Liver (tissue), 9 donors: ENCODE data around the gene ADIPOR1. TPM values are rescaled to one million over a fixed set of nuclear protein-coding genes. Genes with fewer than 3 reads are reported as not detected.
"Not testable (repeated sequence)": the region's sequence is repeated elsewhere in the genome, so short reads cannot be mapped to it uniquely, and the experiment has no call there.

ENCODE experiments used
- DNase-seq: peaks from one replicate; pipeline ENCODE4 v3.0.0-alpha.2; 2017; ENCODE audit warnings: low spot score
- H3K27ac ChIP-seq, 2 donors: one replicate each; pipeline ENCODE4 v1.7.0; 2013; ENCODE audit warnings: inconsistent platforms in 2 of 2, low read length in 2 of 2, control low read depth in 1 of 2, low read depth in 1 of 2, mild to moderate bottlenecking in 1 of 2
- H3K27me3 ChIP-seq, 4 donors: one replicate each; pipeline versions ENCODE4 v1.6.1 to v1.7.0; 2013; ENCODE audit warnings: low read length in 3 of 4, inconsistent platforms in 1 of 4, mild to moderate bottlenecking in 1 of 4, moderate library complexity in 1 of 4; ENCODE audit not compliant: control insufficient read depth in 4 of 4, insufficient read depth in 4 of 4
- H3K36me3 ChIP-seq, 4 donors: one replicate each; pipeline versions ENCODE4 v1.6.1 to v1.7.0; 2013; ENCODE audit warnings: low read length in 3 of 4, mild to moderate bottlenecking in 3 of 4, low read depth in 1 of 4, moderate library complexity in 1 of 4; ENCODE audit not compliant: control insufficient read depth in 4 of 4, insufficient read depth in 3 of 4
- H3K4me1 ChIP-seq, 4 donors: one replicate each; pipeline versions ENCODE4 v1.6.1 to v1.7.0; 2013; ENCODE audit warnings: low read length in 3 of 4, mild to moderate bottlenecking in 3 of 4, moderate library complexity in 1 of 4; ENCODE audit not compliant: control insufficient read depth in 4 of 4, insufficient read depth in 4 of 4
- H3K4me3 ChIP-seq, 3 donors: one replicate each; pipeline versions ENCODE4 v1.6.1 to v1.7.0; 2013; ENCODE audit warnings: low read length in 3 of 3, control low read depth in 1 of 3, low read depth in 1 of 3, mild to moderate bottlenecking in 1 of 3
- H3K9ac ChIP-seq, 2 donors: one replicate each; pipeline ENCODE4 v1.7.0; 2013; ENCODE audit warnings: low read length in 2 of 2, mild to moderate bottlenecking in 2 of 2, moderate library complexity in 2 of 2, control low read depth in 1 of 2, low read depth in 1 of 2
- H3K9me3 ChIP-seq, 4 donors: one replicate each; pipeline versions ENCODE4 v1.6.1 to v1.7.0; 2013; ENCODE audit warnings: low read length in 3 of 4; ENCODE audit not compliant: control insufficient read depth in 4 of 4
- ATF3 ChIP-seq: IDR thresholded peaks from 2 replicates; pipeline ENCODE4 v1.6.1; 2016; ENCODE audit warnings: antibody characterized with exemption
- EGR1 ChIP-seq, 2 donors: IDR thresholded peaks; 2 replicates each; pipeline ENCODE4 v1.6.1; 2016 to 2018; ENCODE audit warnings: antibody characterized with exemption in 2 of 2, low read depth in 2 of 2
- FOXA1 ChIP-seq: IDR thresholded peaks from 2 replicates; pipeline ENCODE4 v1.6.1; 2016; ENCODE audit warnings: antibody characterized with exemption
- FOXA2 ChIP-seq: IDR thresholded peaks from 2 replicates; pipeline ENCODE4 v1.6.1; 2016; ENCODE audit warnings: antibody characterized with exemption
- GABPA ChIP-seq, 2 donors: IDR thresholded peaks in 1 of 2; conservative IDR thresholded peaks in 1 of 2; 2 replicates each; pipeline ENCODE4 v1.6.1; 2016; ENCODE audit warnings: antibody characterized with exemption in 2 of 2, mild to moderate bottlenecking in 1 of 2, moderate library complexity in 1 of 2
- HNF4A ChIP-seq, 2 donors: conservative IDR thresholded peaks; 2 replicates each; pipeline ENCODE4 v1.6.1; 2016; ENCODE audit warnings: antibody characterized with exemption in 2 of 2, mild to moderate bottlenecking in 2 of 2
- JUND ChIP-seq, 2 donors: IDR thresholded peaks; 2 replicates each; pipeline ENCODE4 v1.6.1; 2016; ENCODE audit warnings: antibody characterized with exemption in 2 of 2
- MAX ChIP-seq: IDR thresholded peaks from 2 replicates; pipeline ENCODE4 v1.6.1; 2016; ENCODE audit warnings: antibody characterized with exemption
- RAD21 ChIP-seq, 2 donors: IDR thresholded peaks; 2 replicates each; pipeline ENCODE4 v1.6.1; 2016; ENCODE audit warnings: antibody characterized with exemption in 2 of 2, mild to moderate bottlenecking in 2 of 2
- REST ChIP-seq: IDR thresholded peaks from 2 replicates; pipeline ENCODE4 v1.6.1; 2016; ENCODE audit warnings: antibody characterized with exemption, mild to moderate bottlenecking
- YY1 ChIP-seq: IDR thresholded peaks from 2 replicates; pipeline ENCODE4 v1.6.1; 2016; ENCODE audit warnings: antibody characterized with exemption, mild to moderate bottlenecking
- WGBS: extraction: QIAGEN DNeasy Blood & Tissue Kit; methylation state at CpG from one replicate; pipeline ENCODE4 v1.1.7; 2013; 5-methylcytosine and 5-hydroxymethylcytosine counted together
- polyA plus RNA-seq, 2 donors: library from polyadenylated mRNA; stranded (reverse) in 1 of 2; unstranded in 1 of 2; fragments of 200-250 nt in 1 of 2; fragments of >200 nt in 1 of 2; fragmentation: Nextera tagmentation in 1 of 2; extraction: Ambion mirVana in 1 of 2; gene quantifications; one replicate each; pipeline versions ENCODE4 v1.2.1 to v1.2.3, GENCODE V29; 2013 to 2015
- total RNA-seq, 2 donors: library from RNA; depleted of rRNA; stranded (reverse); fragments of >200 nt; gene quantifications; one replicate each; pipeline ENCODE4 v1.2.3, GENCODE V29; 2014
- donor health status: healthy.
- donor health status: healthy.
- donor health status: healthy.
- donor health status: healthy.
- donor health status: healthy.

ADIPOR1 gene
- total and polyA plus RNA-seq, 4 donors, result 58.5 to 175 (median 70.4) TPM

GRCh38 chr1:202915146-202915545 lies 43.0 kb downstream of the ADIPOR1 start:
- Histone ChIP-seq H3K4me1 (no peaks in the 10 kb centered on the region), H3K27me3 (no peaks in the 10 kb centered on the region), H3K36me3 (peaks cover 14 to 73% (median 51%) of the 10 kb centered on the region in 4 donors), H3K9ac (no peak overlapping the region), H3K27ac (no peak overlapping the region), H3K4me3 (no peak overlapping the region), H3K9me3 (no peaks in the 10 kb centered on the region)
- DNase-seq, result no peak
- TF ChIP-seq MAX (no peak), YY1 (no peak), GABPA (IDR thresholded peaks at IDR 0.05 in 1 of 2, conservative IDR thresholded peaks at IDR 0.05 in 1 of 2) (no peak)

- 95% methylated on average over 4 of the region's 4 CpGs for WGBS
- not testable (repeated sequence) for H3K4me3 ChIP-seq, H3K27me3 ChIP-seq, H3K27ac ChIP-seq, H3K4me1 ChIP-seq, H3K9ac ChIP-seq, H3K9me3 ChIP-seq, DNase-seq
- peaks cover 13 to 66% (median 48%) of the 10 kb centered on the region in 4 donors for H3K36me3 ChIP-seq
Observed at GRCh38 chr1:202912476-202912875, 45.6 kb downstream of the ADIPOR1 start.

- Histone ChIP-seq H3K36me3 (peaks cover 6 to 52% (median 39%) of the 10 kb centered on the region in 4 donors), H3K4me1 (peaks cover 0 to 6% (median 4%) of the 10 kb centered on the region in 4 donors), H3K27me3 (no peaks in the 10 kb centered on the region), H3K9me3 (no peaks in the 10 kb centered on the region), H3K9ac (no peak overlapping the region), H3K4me3 (no peak overlapping the region), H3K27ac (no peak overlapping the region)
- WGBS, result 89% methylated on average over 1 of the region's 1 CpG
- no peak for DNase-seq
- no peak for TF ChIP-seq GABPA (IDR thresholded peaks at IDR 0.05 in 1 of 2, conservative IDR thresholded peaks at IDR 0.05 in 1 of 2)
- TF ChIP-seq MAX, result no peak
- TF ChIP-seq HNF4A (conservative IDR thresholded peaks at IDR 0.05), result no peak
- TF ChIP-seq RAD21 (IDR thresholded peaks at IDR 0.05), result no peak
- TF ChIP-seq FOXA2, result no peak
- TF ChIP-seq ATF3, result no peak
- TF ChIP-seq EGR1 (IDR thresholded peaks at IDR 0.05; ENCODE audit: low read depth in 2 of 2), result no peak
- no peak for TF ChIP-seq YY1
- TF ChIP-seq JUND (IDR thresholded peaks at IDR 0.05), result no peak
- no peak for TF ChIP-seq REST
- TF ChIP-seq FOXA1, result no peak
Observed at GRCh38 chr1:202909494-202909893, 48.6 kb downstream of the ADIPOR1 start.
